Kidney epithelial cell (primary cell): ENCODE data around the gene ANKRD28. TPM values are rescaled to one million over a fixed set of nuclear protein-coding genes. Genes with fewer than 3 reads are reported as not detected.

Experiments
- DNase-seq: peaks from one replicate; pipeline ENCODE4 v3.0.0-alpha.2; 2010; ENCODE audit warnings: low read depth
- H3K27me3 ChIP-seq: 2 replicates; pipeline ENCODE4 v1.6.0; 2011; ENCODE audit warnings: low read length; ENCODE audit not compliant: control insufficient read depth, insufficient read depth
- H3K36me3 ChIP-seq: 2 replicates; pipeline ENCODE4 v1.5.1; 2011; ENCODE audit warnings: low read length; ENCODE audit not compliant: control insufficient read depth, insufficient read depth
- H3K4me3 ChIP-seq: 2 replicates; pipeline ENCODE4 v1.5.1; 2011; ENCODE audit warnings: low read depth, mild to moderate bottlenecking, control low read depth, low read length
- total RNA-seq: library from RNA; depleted of rRNA; stranded (reverse); fragments of >200 nt; gene quantifications from 2 replicates; pipeline ENCODE4 v1.2.3, GENCODE V29; 2015
- TF ChIP-seq, protein P1 (sequence below): IDR thresholded peaks from 2 replicates; pipeline ENCODE4 v1.5.1; 2011; ENCODE audit warnings: mild to moderate bottlenecking, moderate library complexity, low read length, control low read depth, inconsistent platforms; ENCODE audit not compliant: insufficient read depth, poor library complexity, severe bottlenecking

ANKRD28 gene
- total RNA-seq, 1 donor from 2014 or later = 27.4 TPM

DNA sequence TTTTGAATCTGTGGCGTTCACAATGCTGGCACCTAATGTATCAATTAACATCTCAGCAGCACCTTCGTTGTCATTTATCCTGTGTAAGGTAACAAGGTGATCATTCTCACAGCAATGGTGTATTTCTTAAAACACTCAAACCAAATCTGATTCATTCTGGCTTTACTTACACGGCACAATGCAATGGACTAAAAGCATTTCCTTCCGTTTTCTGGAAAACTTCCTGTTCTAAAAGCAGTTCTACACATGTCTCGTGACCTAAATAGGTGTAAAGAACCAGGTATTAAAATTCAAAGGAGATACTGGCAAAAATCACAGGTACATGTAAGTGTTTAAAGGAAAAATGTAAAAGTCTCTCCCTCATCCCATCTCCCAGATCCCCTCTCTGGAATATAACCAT is 118.5 kb downstream of the ANKRD28 start:
- Histone ChIP-seq H3K36me3 (no peaks in the 10 kb centered on the region), H3K27me3 (no peaks in the 10 kb centered on the region), H3K4me3 (no peak overlapping the region)
- TF ChIP-seq, protein P1, sequence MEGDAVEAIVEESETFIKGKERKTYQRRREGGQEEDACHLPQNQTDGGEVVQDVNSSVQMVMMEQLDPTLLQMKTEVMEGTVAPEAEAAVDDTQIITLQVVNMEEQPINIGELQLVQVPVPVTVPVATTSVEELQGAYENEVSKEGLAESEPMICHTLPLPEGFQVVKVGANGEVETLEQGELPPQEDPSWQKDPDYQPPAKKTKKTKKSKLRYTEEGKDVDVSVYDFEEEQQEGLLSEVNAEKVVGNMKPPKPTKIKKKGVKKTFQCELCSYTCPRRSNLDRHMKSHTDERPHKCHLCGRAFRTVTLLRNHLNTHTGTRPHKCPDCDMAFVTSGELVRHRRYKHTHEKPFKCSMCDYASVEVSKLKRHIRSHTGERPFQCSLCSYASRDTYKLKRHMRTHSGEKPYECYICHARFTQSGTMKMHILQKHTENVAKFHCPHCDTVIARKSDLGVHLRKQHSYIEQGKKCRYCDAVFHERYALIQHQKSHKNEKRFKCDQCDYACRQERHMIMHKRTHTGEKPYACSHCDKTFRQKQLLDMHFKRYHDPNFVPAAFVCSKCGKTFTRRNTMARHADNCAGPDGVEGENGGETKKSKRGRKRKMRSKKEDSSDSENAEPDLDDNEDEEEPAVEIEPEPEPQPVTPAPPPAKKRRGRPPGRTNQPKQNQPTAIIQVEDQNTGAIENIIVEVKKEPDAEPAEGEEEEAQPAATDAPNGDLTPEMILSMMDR = no peak
- no peak for DNase-seq

DNA sequence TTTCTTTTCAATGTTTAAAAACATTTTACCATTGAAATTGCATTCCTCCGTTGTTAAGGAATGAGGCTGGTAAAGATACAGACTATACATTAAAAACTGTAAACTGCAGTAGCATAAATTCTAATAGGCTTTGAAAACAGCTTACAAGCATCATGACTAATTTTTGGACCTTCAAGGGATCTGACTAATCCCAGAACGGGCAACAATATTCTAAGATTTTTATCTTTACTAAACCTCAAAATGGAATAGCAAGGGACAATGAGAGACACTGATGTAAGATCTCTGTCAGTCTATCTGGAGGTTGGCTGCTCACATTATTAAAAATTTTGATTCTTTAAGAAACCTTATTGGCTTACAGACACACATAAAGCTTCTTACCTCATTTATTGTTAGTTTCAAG is 121.5 kb downstream of the ANKRD28 start:
- Histone ChIP-seq H3K36me3 (no peaks in the 10 kb centered on the region), H3K4me3 (no peak overlapping the region), H3K27me3 (no peaks in the 10 kb centered on the region)
- no peak for DNase-seq
- TF ChIP-seq, protein P1 = no peak

DNA sequence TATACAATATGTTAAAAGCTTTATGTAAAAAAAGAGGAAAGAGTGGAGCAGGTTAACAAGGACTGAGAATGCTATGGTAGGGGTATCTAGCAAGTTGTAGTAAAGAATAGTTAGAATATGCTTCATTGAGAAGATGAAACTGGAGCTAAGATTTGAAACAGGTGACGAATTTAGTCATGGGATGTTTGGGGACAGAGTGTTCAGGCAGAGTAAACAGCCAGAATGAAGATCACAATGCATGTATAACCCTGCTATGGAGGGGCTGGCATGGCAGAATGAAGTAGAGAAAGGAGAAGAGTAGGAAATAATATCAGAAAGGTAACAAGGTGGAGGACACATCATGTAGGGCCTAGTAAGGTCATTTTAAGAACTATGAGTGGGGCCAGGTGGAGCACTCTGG is 124.2 kb downstream of the ANKRD28 start:
- no peaks in the 10 kb centered on the region for H3K36me3 ChIP-seq
- TF ChIP-seq, protein P1 = no peak
- DNase-seq = no peak
- no peaks in the 10 kb centered on the region for H3K27me3 ChIP-seq
- no peak overlapping the region for H3K4me3 ChIP-seq

DNA sequence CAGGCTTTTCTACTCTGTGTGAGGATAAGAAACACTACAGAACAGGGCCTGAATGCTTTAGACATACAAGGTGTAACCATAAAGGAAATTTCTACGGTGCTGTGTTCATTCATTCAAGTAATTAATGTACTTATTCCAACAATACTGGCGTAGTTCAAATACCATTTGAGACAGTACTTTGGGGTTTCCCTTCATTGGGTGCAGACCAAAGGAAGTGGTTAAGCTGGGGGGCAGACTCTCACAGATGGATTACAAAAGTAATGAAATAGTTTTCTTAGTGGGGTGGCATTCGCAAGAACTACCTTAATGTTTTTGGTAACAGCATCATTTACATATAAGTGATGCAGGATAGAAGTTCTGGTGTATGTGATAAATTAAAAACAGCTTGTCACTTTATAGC is 130.3 kb downstream of the ANKRD28 start:
- H3K36me3 ChIP-seq = no peaks in the 10 kb centered on the region
- no peaks in the 10 kb centered on the region for H3K27me3 ChIP-seq
- H3K4me3 ChIP-seq = no peak overlapping the region
- DNase-seq = no peak
- TF ChIP-seq, protein P1 = no peak

DNA sequence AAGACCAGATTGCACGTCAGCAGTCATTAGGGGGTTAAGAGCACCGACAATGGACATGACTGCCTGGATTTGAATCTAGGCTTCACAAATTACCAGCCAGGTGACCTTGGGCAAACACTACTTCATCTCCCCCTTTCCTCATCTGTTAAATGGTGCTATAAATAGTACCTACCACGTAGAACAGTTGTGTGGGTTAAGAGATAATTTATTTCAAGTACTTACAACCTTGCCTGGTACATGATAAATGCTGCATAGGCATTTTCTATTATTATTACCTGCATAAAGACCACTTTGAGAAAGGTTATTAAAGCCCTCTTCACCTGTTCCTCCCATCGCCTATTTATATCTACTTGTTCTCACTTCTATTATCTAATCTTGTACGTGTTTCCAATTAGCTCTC is 131.5 kb downstream of the ANKRD28 start:
- H3K36me3 ChIP-seq = no peaks in the 10 kb centered on the region
- H3K27me3 ChIP-seq = no peaks in the 10 kb centered on the region
- H3K4me3 ChIP-seq = no peak overlapping the region
- TF ChIP-seq, protein P1 = no peak
- no peak for DNase-seq

DNA sequence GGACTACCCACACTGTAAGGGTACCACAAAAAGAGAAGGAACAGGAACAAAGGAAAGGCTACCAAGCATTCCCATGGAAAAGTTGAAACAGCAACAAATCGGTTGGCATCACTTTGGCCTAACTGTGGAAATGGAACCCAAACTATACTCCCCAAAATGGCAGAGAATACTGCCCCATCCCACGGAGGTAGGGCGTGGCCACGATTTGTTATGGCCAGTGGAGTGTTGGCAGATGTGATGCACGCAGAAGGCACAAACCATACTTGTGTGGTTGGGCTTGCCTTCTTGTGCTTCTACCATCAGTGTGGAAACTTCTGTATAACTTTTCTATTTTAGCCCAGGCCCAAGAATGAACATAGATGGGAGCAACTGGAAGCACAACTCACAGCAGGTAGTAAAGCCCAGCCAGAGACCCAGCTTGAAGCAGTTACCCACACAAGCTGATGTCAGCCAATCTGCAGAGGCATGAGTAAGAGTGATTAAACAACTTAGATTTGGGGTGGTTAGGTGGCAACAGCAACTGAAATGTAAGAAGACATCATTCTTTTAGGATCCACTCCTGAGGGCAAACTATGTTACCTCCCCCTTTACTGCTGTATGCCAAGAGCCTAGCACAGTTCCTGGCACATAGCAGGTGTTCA is 132.1 kb downstream of the ANKRD28 start:
- TF ChIP-seq, protein P1 = no peak
- H3K36me3 ChIP-seq = no peaks in the 10 kb centered on the region
- H3K27me3 ChIP-seq = no peaks in the 10 kb centered on the region
- no peak overlapping the region for H3K4me3 ChIP-seq
- DNase-seq = no peak
